ENCODE measurements around the gene MT1H.

GRCh38 chr16:56702836-56703235, 33.2 kb downstream of the MT1H start:
- TF ChIP-seq EZH2 (IDR thresholded peaks at IDR 0.05; ENCODE audit: low read depth): no peak
- TF ChIP-seq, protein P1, sequence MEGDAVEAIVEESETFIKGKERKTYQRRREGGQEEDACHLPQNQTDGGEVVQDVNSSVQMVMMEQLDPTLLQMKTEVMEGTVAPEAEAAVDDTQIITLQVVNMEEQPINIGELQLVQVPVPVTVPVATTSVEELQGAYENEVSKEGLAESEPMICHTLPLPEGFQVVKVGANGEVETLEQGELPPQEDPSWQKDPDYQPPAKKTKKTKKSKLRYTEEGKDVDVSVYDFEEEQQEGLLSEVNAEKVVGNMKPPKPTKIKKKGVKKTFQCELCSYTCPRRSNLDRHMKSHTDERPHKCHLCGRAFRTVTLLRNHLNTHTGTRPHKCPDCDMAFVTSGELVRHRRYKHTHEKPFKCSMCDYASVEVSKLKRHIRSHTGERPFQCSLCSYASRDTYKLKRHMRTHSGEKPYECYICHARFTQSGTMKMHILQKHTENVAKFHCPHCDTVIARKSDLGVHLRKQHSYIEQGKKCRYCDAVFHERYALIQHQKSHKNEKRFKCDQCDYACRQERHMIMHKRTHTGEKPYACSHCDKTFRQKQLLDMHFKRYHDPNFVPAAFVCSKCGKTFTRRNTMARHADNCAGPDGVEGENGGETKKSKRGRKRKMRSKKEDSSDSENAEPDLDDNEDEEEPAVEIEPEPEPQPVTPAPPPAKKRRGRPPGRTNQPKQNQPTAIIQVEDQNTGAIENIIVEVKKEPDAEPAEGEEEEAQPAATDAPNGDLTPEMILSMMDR (conservative IDR thresholded peaks at IDR 0.05): no peak

Measured in PC-9 (cell line).